Liver (tissue), 9 donors: ENCODE measurements around the gene GRIN2A. TPM values are rescaled to one million over a fixed set of nuclear protein-coding genes. Genes with fewer than 3 reads are reported as not detected.

Experiments
- DNase-seq: peaks from one replicate; pipeline ENCODE4 v3.0.0-alpha.2; 2017; ENCODE audit warnings: low spot score
- H3K27ac ChIP-seq, 2 donors: one replicate each; pipeline ENCODE4 v1.7.0; 2013; ENCODE audit warnings: inconsistent platforms in 2 of 2, low read length in 2 of 2, control low read depth in 1 of 2, low read depth in 1 of 2, mild to moderate bottlenecking in 1 of 2
- H3K27me3 ChIP-seq, 4 donors: one replicate each; pipeline versions ENCODE4 v1.6.1 to v1.7.0; 2013; ENCODE audit warnings: low read length in 3 of 4, inconsistent platforms in 1 of 4, mild to moderate bottlenecking in 1 of 4, moderate library complexity in 1 of 4; ENCODE audit not compliant: control insufficient read depth in 4 of 4, insufficient read depth in 4 of 4
- H3K36me3 ChIP-seq, 4 donors: one replicate each; pipeline versions ENCODE4 v1.6.1 to v1.7.0; 2013; ENCODE audit warnings: low read length in 3 of 4, mild to moderate bottlenecking in 3 of 4, low read depth in 1 of 4, moderate library complexity in 1 of 4; ENCODE audit not compliant: control insufficient read depth in 4 of 4, insufficient read depth in 3 of 4
- H3K4me1 ChIP-seq, 4 donors: one replicate each; pipeline versions ENCODE4 v1.6.1 to v1.7.0; 2013; ENCODE audit warnings: low read length in 3 of 4, mild to moderate bottlenecking in 3 of 4, moderate library complexity in 1 of 4; ENCODE audit not compliant: control insufficient read depth in 4 of 4, insufficient read depth in 4 of 4
- H3K4me3 ChIP-seq, 3 donors: one replicate each; pipeline versions ENCODE4 v1.6.1 to v1.7.0; 2013; ENCODE audit warnings: low read length in 3 of 3, control low read depth in 1 of 3, low read depth in 1 of 3, mild to moderate bottlenecking in 1 of 3
- H3K9ac ChIP-seq, 2 donors: one replicate each; pipeline ENCODE4 v1.7.0; 2013; ENCODE audit warnings: low read length in 2 of 2, mild to moderate bottlenecking in 2 of 2, moderate library complexity in 2 of 2, control low read depth in 1 of 2, low read depth in 1 of 2
- H3K9me3 ChIP-seq, 4 donors: one replicate each; pipeline versions ENCODE4 v1.6.1 to v1.7.0; 2013; ENCODE audit warnings: low read length in 3 of 4; ENCODE audit not compliant: control insufficient read depth in 4 of 4
- EGR1 ChIP-seq, 2 donors: IDR thresholded peaks; 2 replicates each; pipeline ENCODE4 v1.6.1; 2016 to 2018; ENCODE audit warnings: antibody characterized with exemption in 2 of 2, low read depth in 2 of 2
- FOXA1 ChIP-seq: IDR thresholded peaks from 2 replicates; pipeline ENCODE4 v1.6.1; 2016; ENCODE audit warnings: antibody characterized with exemption
- FOXA2 ChIP-seq: IDR thresholded peaks from 2 replicates; pipeline ENCODE4 v1.6.1; 2016; ENCODE audit warnings: antibody characterized with exemption
- HNF4A ChIP-seq, 2 donors: conservative IDR thresholded peaks; 2 replicates each; pipeline ENCODE4 v1.6.1; 2016; ENCODE audit warnings: antibody characterized with exemption in 2 of 2, mild to moderate bottlenecking in 2 of 2
- HNF4G ChIP-seq: IDR thresholded peaks from 2 replicates; pipeline ENCODE4 v1.6.1; 2016; ENCODE audit warnings: antibody characterized with exemption
- JUND ChIP-seq, 2 donors: IDR thresholded peaks; 2 replicates each; pipeline ENCODE4 v1.6.1; 2016; ENCODE audit warnings: antibody characterized with exemption in 2 of 2
- NR2F2 ChIP-seq: IDR thresholded peaks from 2 replicates; pipeline ENCODE4 v1.6.1; 2016; ENCODE audit warnings: antibody characterized with exemption
- RAD21 ChIP-seq, 2 donors: IDR thresholded peaks; 2 replicates each; pipeline ENCODE4 v1.6.1; 2016; ENCODE audit warnings: antibody characterized with exemption in 2 of 2, mild to moderate bottlenecking in 2 of 2
- RXRA ChIP-seq, 2 donors: IDR thresholded peaks; 2 replicates each; pipeline ENCODE4 v1.6.1; 2017 to 2018; ENCODE audit warnings: antibody characterized with exemption in 2 of 2, mild to moderate bottlenecking in 1 of 2
- SP1 ChIP-seq: IDR thresholded peaks from 2 replicates; pipeline ENCODE4 v1.6.1; 2018; ENCODE audit warnings: antibody characterized with exemption, mild to moderate bottlenecking
- TAF1 ChIP-seq: conservative IDR thresholded peaks from 2 replicates; pipeline ENCODE4 v1.6.1; 2016; ENCODE audit warnings: antibody characterized with exemption, mild to moderate bottlenecking
- YY1 ChIP-seq: IDR thresholded peaks from 2 replicates; pipeline ENCODE4 v1.6.1; 2016; ENCODE audit warnings: antibody characterized with exemption, mild to moderate bottlenecking
- WGBS: extraction: QIAGEN DNeasy Blood & Tissue Kit; methylation state at CpG from one replicate; pipeline ENCODE4 v1.1.7; 2013; 5-methylcytosine and 5-hydroxymethylcytosine counted together
- polyA plus RNA-seq, 2 donors: library from polyadenylated mRNA; stranded (reverse) in 1 of 2; unstranded in 1 of 2; fragments of 200-250 nt in 1 of 2; fragments of >200 nt in 1 of 2; fragmentation: Nextera tagmentation in 1 of 2; extraction: Ambion mirVana in 1 of 2; gene quantifications; one replicate each; pipeline versions ENCODE4 v1.2.1 to v1.2.3, GENCODE V29; 2013 to 2015
- total RNA-seq, 2 donors: library from RNA; depleted of rRNA; stranded (reverse); fragments of >200 nt; gene quantifications; one replicate each; pipeline ENCODE4 v1.2.3, GENCODE V29; 2014
- TF ChIP-seq, protein P1 (sequence below): IDR thresholded peaks from 2 replicates; pipeline ENCODE4 v1.6.1; 2016; ENCODE audit warnings: antibody characterized with exemption
- TF ChIP-seq, protein P2 (sequence below): IDR thresholded peaks from 2 replicates; pipeline ENCODE4 v1.6.1; 2016; ENCODE audit warnings: antibody characterized with exemption
- TF ChIP-seq, protein P3 (sequence below): IDR thresholded peaks from 2 replicates; pipeline ENCODE4 v1.6.1; 2016; ENCODE audit warnings: antibody characterized with exemption, mild to moderate bottlenecking
- TF ChIP-seq, protein P4 (sequence below): IDR thresholded peaks from 2 replicates; pipeline ENCODE4 v1.6.1; 2016; ENCODE audit warnings: antibody characterized with exemption
- TF ChIP-seq, protein P5 (sequence below): fragments of 150-350 bp; IDR thresholded peaks from 2 replicates; pipeline ENCODE4 v1.5.1; 2017; ENCODE audit warnings: improper control_type of control experiment, low read depth, low read length; ENCODE audit not compliant: missing input control
- donor health status: healthy.
- donor health status: healthy.
- donor health status: healthy.
- donor health status: healthy.
- donor health status: healthy.

GRIN2A gene
- total and polyA plus RNA-seq, 4 donors = under 0.01 to 0.08 (median 0.07) TPM; not detected in 1

DNA sequence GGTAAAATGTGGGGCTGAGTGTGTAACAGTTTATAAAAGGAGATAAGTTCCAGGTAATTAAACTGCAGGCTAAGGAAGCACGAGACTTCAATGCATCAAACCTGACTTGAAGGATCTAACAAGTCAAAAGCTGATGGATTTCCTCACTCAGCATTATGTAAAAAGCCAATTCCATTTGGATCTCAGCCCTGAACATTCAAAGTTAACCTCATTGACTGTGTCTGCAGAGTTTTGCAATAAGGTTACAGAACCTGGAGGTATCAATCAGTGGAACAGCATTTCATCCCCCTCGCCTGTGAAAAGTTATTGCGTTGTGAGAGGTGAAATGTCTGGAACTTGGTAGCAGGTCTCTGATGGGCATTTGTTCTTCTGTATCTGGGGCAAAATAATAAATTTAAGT lies 317.8 kb downstream of the GRIN2A start:
- no peak for DNase-seq
- H3K27ac ChIP-seq = no peak overlapping the region
- TF ChIP-seq TAF1 (no peak), FOXA2 (no peak), RAD21 (IDR thresholded peaks at IDR 0.05) (no peak)
- TF ChIP-seq, protein P1, sequence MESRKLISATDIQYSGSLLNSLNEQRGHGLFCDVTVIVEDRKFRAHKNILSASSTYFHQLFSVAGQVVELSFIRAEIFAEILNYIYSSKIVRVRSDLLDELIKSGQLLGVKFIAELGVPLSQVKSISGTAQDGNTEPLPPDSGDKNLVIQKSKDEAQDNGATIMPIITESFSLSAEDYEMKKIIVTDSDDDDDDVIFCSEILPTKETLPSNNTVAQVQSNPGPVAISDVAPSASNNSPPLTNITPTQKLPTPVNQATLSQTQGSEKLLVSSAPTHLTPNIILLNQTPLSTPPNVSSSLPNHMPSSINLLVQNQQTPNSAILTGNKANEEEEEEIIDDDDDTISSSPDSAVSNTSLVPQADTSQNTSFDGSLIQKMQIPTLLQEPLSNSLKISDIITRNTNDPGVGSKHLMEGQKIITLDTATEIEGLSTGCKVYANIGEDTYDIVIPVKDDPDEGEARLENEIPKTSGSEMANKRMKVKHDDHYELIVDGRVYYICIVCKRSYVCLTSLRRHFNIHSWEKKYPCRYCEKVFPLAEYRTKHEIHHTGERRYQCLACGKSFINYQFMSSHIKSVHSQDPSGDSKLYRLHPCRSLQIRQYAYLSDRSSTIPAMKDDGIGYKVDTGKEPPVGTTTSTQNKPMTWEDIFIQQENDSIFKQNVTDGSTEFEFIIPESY = no peak
- TF ChIP-seq, protein P2, sequence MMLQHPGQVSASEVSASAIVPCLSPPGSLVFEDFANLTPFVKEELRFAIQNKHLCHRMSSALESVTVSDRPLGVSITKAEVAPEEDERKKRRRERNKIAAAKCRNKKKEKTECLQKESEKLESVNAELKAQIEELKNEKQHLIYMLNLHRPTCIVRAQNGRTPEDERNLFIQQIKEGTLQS = no peak
- no peaks in the 10 kb centered on the region for H3K9me3 ChIP-seq
- H3K27me3 ChIP-seq = no peaks in the 10 kb centered on the region
- H3K4me3 ChIP-seq = no peak overlapping the region
- H3K36me3 ChIP-seq = no peaks in the 10 kb centered on the region
- 72% methylated on average over 3 of the region's 3 CpGs for WGBS
- H3K4me1 ChIP-seq = no peaks in the 10 kb centered on the region
- H3K9ac ChIP-seq = no peak overlapping the region

DNA sequence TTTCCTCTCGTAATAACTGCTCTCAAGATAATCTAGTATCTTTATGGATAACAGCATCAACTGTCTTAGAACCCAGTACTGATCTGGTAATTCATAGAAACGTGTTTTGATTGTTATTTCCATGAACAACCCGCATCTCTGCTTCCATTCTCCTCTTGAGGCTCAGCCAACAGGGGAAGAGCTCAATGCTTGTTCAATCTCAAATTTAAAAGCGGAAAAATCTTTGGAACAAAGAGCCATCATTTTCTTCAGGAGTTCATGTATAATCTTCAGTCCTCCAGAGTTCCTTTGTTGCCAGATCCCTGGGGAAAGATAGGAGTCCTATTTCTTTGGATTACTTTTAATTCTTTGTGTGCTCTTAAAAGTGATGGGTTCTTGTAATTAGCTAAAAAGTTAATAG lies 319.9 kb downstream of the GRIN2A start:
- no peak overlapping the region for H3K4me3 ChIP-seq
- WGBS = 67% methylated on average over 4 of the region's 4 CpGs
- no peak overlapping the region for H3K9ac ChIP-seq
- H3K27ac ChIP-seq = no peak overlapping the region
- no peaks in the 10 kb centered on the region for H3K36me3 ChIP-seq
- no peaks in the 10 kb centered on the region for H3K4me1 ChIP-seq
- no peaks in the 10 kb centered on the region for H3K9me3 ChIP-seq
- TF ChIP-seq NR2F2 (no peak), EGR1 (IDR thresholded peaks at IDR 0.05; ENCODE audit: low read depth in 2 of 2) (no peak), TAF1 (no peak), RAD21 (IDR thresholded peaks at IDR 0.05) (no peak), FOXA1 (no peak), HNF4A (conservative IDR thresholded peaks at IDR 0.05) (no peak), JUND (IDR thresholded peaks at IDR 0.05) (no peak), RXRA (IDR thresholded peaks at IDR 0.05) (no peak), SP1 (no peak), HNF4G (no peak), YY1 (no peak)
- TF ChIP-seq, protein P2 = no peak
- TF ChIP-seq, protein P1 = no peak
- TF ChIP-seq, protein P3, sequence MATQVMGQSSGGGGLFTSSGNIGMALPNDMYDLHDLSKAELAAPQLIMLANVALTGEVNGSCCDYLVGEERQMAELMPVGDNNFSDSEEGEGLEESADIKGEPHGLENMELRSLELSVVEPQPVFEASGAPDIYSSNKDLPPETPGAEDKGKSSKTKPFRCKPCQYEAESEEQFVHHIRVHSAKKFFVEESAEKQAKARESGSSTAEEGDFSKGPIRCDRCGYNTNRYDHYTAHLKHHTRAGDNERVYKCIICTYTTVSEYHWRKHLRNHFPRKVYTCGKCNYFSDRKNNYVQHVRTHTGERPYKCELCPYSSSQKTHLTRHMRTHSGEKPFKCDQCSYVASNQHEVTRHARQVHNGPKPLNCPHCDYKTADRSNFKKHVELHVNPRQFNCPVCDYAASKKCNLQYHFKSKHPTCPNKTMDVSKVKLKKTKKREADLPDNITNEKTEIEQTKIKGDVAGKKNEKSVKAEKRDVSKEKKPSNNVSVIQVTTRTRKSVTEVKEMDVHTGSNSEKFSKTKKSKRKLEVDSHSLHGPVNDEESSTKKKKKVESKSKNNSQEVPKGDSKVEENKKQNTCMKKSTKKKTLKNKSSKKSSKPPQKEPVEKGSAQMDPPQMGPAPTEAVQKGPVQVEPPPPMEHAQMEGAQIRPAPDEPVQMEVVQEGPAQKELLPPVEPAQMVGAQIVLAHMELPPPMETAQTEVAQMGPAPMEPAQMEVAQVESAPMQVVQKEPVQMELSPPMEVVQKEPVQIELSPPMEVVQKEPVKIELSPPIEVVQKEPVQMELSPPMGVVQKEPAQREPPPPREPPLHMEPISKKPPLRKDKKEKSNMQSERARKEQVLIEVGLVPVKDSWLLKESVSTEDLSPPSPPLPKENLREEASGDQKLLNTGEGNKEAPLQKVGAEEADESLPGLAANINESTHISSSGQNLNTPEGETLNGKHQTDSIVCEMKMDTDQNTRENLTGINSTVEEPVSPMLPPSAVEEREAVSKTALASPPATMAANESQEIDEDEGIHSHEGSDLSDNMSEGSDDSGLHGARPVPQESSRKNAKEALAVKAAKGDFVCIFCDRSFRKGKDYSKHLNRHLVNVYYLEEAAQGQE = no peak
- TF ChIP-seq, protein P4, sequence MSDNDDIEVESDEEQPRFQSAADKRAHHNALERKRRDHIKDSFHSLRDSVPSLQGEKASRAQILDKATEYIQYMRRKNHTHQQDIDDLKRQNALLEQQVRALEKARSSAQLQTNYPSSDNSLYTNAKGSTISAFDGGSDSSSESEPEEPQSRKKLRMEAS = no peak
- TF ChIP-seq, protein P5, sequence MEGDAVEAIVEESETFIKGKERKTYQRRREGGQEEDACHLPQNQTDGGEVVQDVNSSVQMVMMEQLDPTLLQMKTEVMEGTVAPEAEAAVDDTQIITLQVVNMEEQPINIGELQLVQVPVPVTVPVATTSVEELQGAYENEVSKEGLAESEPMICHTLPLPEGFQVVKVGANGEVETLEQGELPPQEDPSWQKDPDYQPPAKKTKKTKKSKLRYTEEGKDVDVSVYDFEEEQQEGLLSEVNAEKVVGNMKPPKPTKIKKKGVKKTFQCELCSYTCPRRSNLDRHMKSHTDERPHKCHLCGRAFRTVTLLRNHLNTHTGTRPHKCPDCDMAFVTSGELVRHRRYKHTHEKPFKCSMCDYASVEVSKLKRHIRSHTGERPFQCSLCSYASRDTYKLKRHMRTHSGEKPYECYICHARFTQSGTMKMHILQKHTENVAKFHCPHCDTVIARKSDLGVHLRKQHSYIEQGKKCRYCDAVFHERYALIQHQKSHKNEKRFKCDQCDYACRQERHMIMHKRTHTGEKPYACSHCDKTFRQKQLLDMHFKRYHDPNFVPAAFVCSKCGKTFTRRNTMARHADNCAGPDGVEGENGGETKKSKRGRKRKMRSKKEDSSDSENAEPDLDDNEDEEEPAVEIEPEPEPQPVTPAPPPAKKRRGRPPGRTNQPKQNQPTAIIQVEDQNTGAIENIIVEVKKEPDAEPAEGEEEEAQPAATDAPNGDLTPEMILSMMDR = no peak
- no peak for DNase-seq
- H3K27me3 ChIP-seq = no peaks in the 10 kb centered on the region
